ENCODE data around the gene ATP6AP1. TPM values are rescaled to one million over a fixed set of nuclear protein-coding genes. Genes with fewer than 3 reads are reported as not detected.

ATP6AP1 gene
- total RNA-seq, 6 donors from 2014 or later = 70.3 to 183 (median 108) TPM

DNA sequence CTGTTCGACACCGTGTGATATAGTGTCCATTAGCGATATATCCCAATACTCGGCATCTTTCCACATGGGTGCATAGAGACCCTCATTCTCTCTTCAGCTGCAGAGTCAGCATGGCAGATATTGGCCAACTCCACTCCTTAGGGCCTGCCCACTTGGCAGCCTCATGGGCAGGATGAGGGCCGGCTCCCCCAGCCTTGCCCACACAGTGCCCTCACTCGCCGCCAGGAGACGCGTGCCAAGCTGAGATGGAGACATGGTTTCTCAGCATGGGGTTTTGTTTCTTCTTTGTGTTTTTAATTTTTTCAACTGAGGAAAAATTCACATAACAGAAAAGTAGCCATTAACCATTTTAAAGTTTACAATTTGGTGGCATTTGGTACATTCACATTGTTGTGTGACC, 24.3 kb downstream of the ATP6AP1 start:
- TF ChIP-seq CTCF (IDR thresholded peaks at IDR 0.05) = no peak
- TF ChIP-seq POLR2AphosphoS5 (IDR thresholded peaks at IDR 0.05) = no peak
- TF ChIP-seq EP300 (IDR thresholded peaks at IDR 0.05) = no peak
- TF ChIP-seq POLR2A (IDR thresholded peaks at IDR 0.05) = no peak
- Histone ChIP-seq H3K4me3 (no peak overlapping the region), H3K9me3 (no peaks in the 10 kb centered on the region), H3K36me3 (peaks cover 0 to 39% (median 21%) of the 10 kb centered on the region in 4 donors), H3K27ac (no peak overlapping the region), H3K27me3 (no peaks in the 10 kb centered on the region), H3K4me1 (no peaks in the 10 kb centered on the region)
- WGBS, 2 donors = 91 to 96% methylated on average over 8 to 9 of the region's 9 CpGs
- DNase-seq (no peak), ATAC-seq (ENCODE audit: low FRiP score in 2 of 2) (no peak)

DNA sequence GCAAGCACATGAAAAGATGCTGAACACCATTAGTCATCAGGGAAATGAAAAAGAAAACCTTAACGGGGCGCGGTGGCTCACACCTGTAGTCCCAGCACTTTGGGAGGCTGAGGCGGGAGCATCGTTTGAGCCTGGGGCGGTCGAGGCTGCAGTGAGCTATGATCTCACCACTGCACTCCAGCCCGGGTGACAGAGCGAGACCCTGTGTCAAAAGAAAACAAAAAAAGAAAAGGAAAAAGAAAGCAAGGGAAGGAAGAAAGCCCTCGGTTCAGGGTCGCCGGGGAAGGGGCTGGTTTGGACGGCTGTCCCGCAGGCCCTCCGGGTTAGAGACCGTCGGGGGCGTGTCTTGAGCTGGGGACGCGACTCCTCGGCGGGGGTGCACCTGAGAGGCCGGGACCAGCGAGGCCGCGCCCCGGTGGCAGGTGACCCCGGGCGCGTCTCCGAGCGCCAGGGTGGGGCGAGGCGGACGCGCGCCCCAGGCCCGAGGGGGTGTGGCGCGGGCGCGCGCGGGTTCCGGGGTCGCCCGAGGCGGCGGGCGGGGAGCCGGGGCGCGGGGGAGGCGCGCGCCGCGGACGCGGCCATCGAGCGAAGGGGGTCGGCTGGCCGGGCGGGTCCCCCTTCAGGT, 29.1 kb downstream of the ATP6AP1 start:
- Histone ChIP-seq H3K27me3 (no peaks in the 10 kb centered on the region), H3K27ac (peak overlapping the region in 2 of 4 donors; percentile 69 to 74)
- 13 to 42% methylated on average over 20 to 47 of the region's 65 CpGs for WGBS, 2 donors

GRCh38 chrX:154458116-154458953, 29.9 kb downstream of the ATP6AP1 start, which contains the start of gene PLXNA3:
Gene PLXNA3 (plus strand): TSS chrX:154458281. CDS start chrX:154460184, 1,903 bp downstream.
- no peaks in the 10 kb centered on the region for H3K9me3 ChIP-seq
- ATAC-seq (ENCODE audit: low FRiP score in 2 of 2) (peak in 1 of 2 donors; percentile 93), DNase-seq (peak in 1 of 2 donors; percentile 94)
- peak within 1 kb of the TSS; percentile 22 to 67 (median 64) for H3K4me3 ChIP-seq
- no peaks in the 10 kb centered on the region for H3K27me3 ChIP-seq
- peaks cover 0 to 7% (median 4%) of the 10 kb centered on the region in 4 donors for H3K4me1 ChIP-seq
- H3K27ac ChIP-seq = peak within 1 kb of the TSS in 3 of 4 donors; percentile 49 to 74 (median 69)
- 70% methylated on average over 31 of the region's 88 CpGs; no CpG with 5 or more reads in 1 of the 2 donors for WGBS, 2 donors
- no peak for TF ChIP-seq EP300 (IDR thresholded peaks at IDR 0.05)
- TF ChIP-seq POLR2A (IDR thresholded peaks at IDR 0.05) = peak in 2 of 4 donors; percentile 48 to 78
- no peak for TF ChIP-seq CTCF (IDR thresholded peaks at IDR 0.05)
- TF ChIP-seq POLR2AphosphoS5 (IDR thresholded peaks at IDR 0.05) = peak in 1 of 2 donors; percentile 32
- H3K36me3 ChIP-seq = peaks cover 0 to 5% (median 0%) of the 10 kb centered on the region in 4 donors

More for the DNA sequence above, 29.1 kb downstream of the ATP6AP1 start:
- ATAC-seq (ENCODE audit: low FRiP score in 2 of 2) = peak in 1 of 2 donors; percentile 81
- Histone ChIP-seq H3K4me1 (peaks cover 0 to 7% (median 4%) of the 10 kb centered on the region in 4 donors), H3K4me3 (peak overlapping the region; percentile 22 to 67 (median 64)), H3K36me3 (peaks cover 0 to 5% (median 1%) of the 10 kb centered on the region in 4 donors), H3K9me3 (no peaks in the 10 kb centered on the region)
- TF ChIP-seq POLR2AphosphoS5 (IDR thresholded peaks at IDR 0.05) (no peak), CTCF (IDR thresholded peaks at IDR 0.05) (no peak), EP300 (IDR thresholded peaks at IDR 0.05) (no peak), POLR2A (IDR thresholded peaks at IDR 0.05) (no peak)
- DNase-seq = peak; percentile 66 to 92

DNA sequence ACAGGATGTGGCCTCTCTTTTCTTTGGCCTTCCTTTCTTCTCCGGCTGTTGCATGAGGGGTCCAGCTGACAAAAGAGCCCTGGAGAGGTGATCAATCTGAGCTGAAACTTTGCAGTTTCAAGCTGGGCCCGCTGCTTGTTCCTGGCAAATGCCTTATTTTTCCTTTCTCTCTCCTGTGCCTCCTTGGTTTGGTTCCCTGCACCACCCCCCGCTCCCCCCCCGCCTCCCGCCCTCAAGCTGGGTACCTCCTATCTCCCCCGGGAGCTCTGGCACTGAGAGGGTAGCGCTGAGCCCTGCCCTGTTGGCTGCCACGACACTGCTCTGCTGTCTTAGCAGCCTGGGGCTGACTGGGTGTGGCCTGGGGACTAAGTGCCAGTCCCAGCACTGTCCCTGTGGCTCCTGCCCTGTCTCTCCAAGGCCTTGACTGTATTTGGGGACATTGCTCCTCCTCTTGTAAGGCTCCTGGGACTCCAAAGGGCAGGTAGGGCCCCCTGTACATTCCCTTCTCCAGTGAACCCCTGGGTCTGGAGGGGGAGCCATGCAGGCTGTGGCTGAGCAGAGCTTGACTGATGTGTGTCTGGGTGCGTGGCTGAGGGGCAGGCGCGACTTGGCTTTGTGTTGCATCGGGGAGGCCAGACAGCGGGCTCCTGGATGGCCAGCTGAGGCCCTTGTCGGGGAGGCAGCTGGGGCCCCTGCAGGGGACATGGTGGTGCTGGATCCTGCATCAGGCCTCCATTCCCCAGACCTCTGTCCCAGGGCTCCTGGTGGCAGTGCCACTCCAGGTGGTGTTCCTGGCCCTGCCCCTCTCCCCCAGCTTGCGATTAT, 30.7 kb downstream of the ATP6AP1 start:
- Histone ChIP-seq H3K4me1 (peaks cover 0 to 7% (median 4%) of the 10 kb centered on the region in 4 donors), H3K4me3 (peak overlapping the region; percentile 12 to 67 (median 64)), H3K27ac (peak overlapping the region in 3 of 4 donors; percentile 49 to 74 (median 69)), H3K36me3 (peaks cover 0 to 13% (median 3%) of the 10 kb centered on the region in 4 donors), H3K9me3 (no peaks in the 10 kb centered on the region), H3K27me3 (no peaks in the 10 kb centered on the region)
- WGBS, 2 donors = 50 to 78% methylated on average over 2 to 15 of the region's 15 CpGs
- ATAC-seq (ENCODE audit: low FRiP score in 2 of 2) (peak; percentile 38 to 64), DNase-seq (peak in 1 of 2 donors; percentile 56)
- TF ChIP-seq CTCF (IDR thresholded peaks at IDR 0.05) = no peak
- no peak for TF ChIP-seq EP300 (IDR thresholded peaks at IDR 0.05)
- TF ChIP-seq POLR2AphosphoS5 (IDR thresholded peaks at IDR 0.05) = no peak
- TF ChIP-seq POLR2A (IDR thresholded peaks at IDR 0.05) = no peak

All from upper lobe of left lung (tissue), 6 donors.